Skeletal muscle satellite cell (primary cell): ENCODE results near the gene RUNX3.

Experiments
- H3K27me3 ChIP-seq: 2 replicates; pipeline ENCODE4 v1.7.0; 2013; ENCODE audit warnings: low read length; ENCODE audit not compliant: control insufficient read depth, insufficient read depth
- H3K36me3 ChIP-seq: 2 replicates; pipeline ENCODE4 v1.7.0; 2013; ENCODE audit warnings: mild to moderate bottlenecking, control low read depth, low read length; ENCODE audit not compliant: insufficient read depth
- H3K4me1 ChIP-seq: 2 replicates; pipeline ENCODE4 v1.7.0; 2013; ENCODE audit warnings: low read length; ENCODE audit not compliant: control insufficient read depth, insufficient read depth
- H3K4me2 ChIP-seq: 2 replicates; pipeline ENCODE4 v1.7.0; 2013; ENCODE audit warnings: mild to moderate bottlenecking, low read length
- H3K4me3 ChIP-seq: 2 replicates; pipeline ENCODE4 v1.7.0; 2013; ENCODE audit warnings: low read length
- H3K9ac ChIP-seq: 2 replicates; pipeline ENCODE4 v1.7.0; 2013; ENCODE audit warnings: mild to moderate bottlenecking, low read depth, low read length, moderate library complexity
- H3K9me3 ChIP-seq: replicated peaks from 2 replicates; pipeline ENCODE4 v1.7.0; 2013; ENCODE audit warnings: mild to moderate bottlenecking, control low read depth, low read length

The RUNX3 gene

DNA sequence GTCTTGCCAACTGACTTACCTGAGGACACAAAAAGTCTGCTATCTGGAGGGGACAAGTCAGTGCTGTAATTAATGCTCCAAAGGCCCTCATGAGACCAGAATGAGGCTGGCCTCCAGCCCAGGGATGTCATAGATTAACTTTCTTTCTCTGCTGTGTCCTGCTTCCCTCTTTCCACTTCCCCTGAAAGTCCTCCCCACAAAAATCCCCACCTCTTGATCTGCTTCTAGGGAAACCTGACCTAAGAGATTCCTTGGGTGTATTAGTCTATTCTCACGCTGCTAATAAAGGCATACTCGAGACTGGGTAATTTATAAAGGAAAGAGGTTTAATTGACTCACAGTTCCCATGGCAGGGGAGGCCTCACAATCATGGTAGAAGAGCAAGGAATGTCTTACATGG lies 39.2 kb downstream of the RUNX3 start:
- no peak overlapping the region for H3K4me3 ChIP-seq
- peaks cover 13% of the 10 kb centered on the region for H3K27me3 ChIP-seq
- no peaks in the 10 kb centered on the region for H3K9me3 ChIP-seq
- H3K36me3 ChIP-seq = no peaks in the 10 kb centered on the region
- no peaks in the 10 kb centered on the region for H3K4me1 ChIP-seq
- no peak overlapping the region for H3K9ac ChIP-seq
- H3K4me2 ChIP-seq = no peak overlapping the region

DNA sequence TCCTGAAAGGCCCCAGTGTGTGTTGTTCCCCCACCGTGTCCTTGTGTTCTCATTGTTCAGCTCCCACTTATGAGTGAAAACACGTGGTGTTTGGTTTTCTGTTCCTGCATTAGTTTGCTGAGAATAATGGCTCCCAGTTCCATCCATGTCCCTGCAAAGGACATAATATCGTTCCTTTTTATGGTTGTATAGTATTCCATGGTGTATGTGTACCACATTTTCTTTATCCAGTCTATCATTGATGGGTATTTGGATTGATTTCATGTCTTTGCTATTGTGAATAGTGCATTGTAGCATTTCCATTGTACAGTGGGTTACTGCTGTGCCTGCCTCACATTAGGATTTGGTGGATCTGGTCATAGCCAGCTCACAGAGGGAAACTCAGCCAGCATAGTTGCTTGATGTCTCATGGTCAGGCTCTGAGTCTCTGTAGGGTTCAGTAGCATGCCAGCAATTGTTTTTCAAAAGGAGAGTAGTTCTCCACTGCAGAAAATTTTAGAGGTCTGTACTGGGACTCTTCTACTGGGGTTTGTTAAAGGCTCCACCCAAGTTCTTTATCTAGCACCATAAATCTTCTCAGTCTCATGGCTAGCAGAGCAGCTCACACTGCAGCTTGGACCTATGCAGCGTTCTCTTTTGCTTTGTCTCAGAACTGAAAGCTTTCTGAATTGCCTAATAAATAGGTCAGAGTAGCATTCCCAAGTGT lies 41.0 kb downstream of the RUNX3 start:
- Histone ChIP-seq H3K4me2 (no peak overlapping the region), H3K4me3 (no peak overlapping the region), H3K4me1 (no peaks in the 10 kb centered on the region), H3K9me3 (peaks cover under 1% of the 10 kb centered on the region), H3K9ac (no peak overlapping the region), H3K36me3 (no peaks in the 10 kb centered on the region), H3K27me3 (peaks cover 20% of the 10 kb centered on the region)

DNA sequence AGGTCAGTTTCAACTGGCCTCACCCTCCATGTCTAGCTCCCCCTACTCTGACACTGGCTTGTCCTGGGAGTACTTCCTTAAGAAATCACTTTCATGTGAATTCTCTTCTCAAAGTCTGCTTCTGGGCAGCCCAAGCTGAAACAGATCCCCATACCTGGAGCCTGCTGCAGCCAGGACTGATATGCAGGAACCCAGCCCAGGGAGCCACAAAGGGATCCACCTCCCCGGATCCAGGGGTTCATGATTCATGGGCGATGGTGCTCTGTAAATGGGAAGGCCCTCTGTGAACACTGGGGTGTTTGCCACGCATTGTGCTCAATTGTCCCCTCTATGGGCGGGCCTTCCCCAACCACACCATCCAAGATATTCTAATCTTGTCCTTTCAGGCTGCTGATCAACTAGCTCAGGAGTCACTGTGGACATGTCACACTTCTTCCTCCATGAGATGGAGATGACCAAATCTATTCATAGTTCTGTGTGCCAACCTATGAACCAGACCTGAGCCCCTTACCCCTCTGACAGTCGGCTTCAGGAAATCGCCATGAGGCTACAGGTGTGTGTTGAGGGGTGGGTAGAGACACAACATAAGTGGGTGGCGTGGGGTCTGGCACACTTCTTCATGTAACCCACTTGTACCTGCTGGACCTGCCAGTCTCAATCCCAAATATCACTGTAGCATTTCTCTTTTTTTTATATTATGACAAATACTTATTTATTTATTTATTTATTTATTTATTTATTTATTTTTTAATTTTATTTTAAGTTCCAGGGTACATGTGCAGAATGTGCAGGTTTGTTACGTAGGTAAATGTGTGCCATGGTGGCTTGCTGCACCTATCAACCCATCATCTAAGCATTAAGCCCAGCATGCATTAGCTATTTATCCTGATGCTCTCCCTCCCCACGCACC lies 41.8 kb downstream of the RUNX3 start:
- Histone ChIP-seq H3K9ac (no peak overlapping the region), H3K27me3 (peaks cover 23% of the 10 kb centered on the region), H3K4me3 (no peak overlapping the region), H3K9me3 (peaks cover 3% of the 10 kb centered on the region), H3K36me3 (no peaks in the 10 kb centered on the region), H3K4me2 (no peak overlapping the region), H3K4me1 (no peaks in the 10 kb centered on the region)

DNA sequence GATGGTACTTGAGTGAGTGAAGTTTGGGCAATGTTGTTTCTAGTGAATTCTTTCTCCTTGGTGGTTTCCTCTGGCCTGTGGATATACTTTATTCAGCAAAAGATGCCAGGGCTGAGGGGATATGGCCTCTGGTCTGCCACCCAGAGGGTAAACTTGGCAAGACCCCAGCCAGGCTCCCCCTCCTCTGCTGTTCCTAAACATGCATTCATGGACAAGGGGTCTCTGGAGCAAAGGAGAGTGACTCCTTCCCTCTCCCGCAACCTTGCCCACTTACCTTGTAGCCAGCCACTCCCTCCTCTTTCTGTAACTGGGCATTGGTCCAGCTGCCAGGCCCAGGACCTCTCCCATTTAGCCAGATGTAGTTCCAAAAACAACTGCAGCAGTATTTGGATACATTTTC lies 43.8 kb downstream of the RUNX3 start:
- Histone ChIP-seq H3K9me3 (peaks cover 3% of the 10 kb centered on the region), H3K27me3 (peaks cover 34% of the 10 kb centered on the region)

DNA sequence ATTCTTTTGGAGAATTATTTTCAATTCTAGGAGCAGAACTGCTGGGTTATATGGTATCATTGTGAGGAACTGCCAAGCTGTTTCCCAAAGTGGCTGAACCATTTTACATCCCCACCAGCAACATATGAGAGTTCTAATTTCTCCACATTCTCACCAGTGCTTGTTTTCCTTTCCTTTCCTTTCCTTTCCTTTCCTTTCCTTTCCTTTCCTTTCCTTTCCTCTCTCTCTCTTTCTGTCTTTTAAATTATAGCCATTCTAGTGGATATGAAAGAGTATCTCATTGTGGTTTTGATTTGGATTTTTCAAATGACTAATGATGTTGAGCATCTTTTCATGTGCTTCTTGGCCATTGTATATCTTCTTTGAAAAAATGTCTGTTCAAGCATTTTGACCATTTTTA lies 45.3 kb downstream of the RUNX3 start:
- Histone ChIP-seq H3K4me2 (no peak overlapping the region), H3K9ac (no peak overlapping the region), H3K4me3 (no peak overlapping the region), H3K36me3 (no peaks in the 10 kb centered on the region), H3K4me1 (no peaks in the 10 kb centered on the region), H3K9me3 (peaks cover 3% of the 10 kb centered on the region), H3K27me3 (peaks cover 38% of the 10 kb centered on the region)

More for the DNA sequence above, 43.8 kb downstream of the RUNX3 start:
- H3K4me3 ChIP-seq = no peak overlapping the region
- no peaks in the 10 kb centered on the region for H3K4me1 ChIP-seq
- no peak overlapping the region for H3K9ac ChIP-seq
- no peak overlapping the region for H3K4me2 ChIP-seq
- H3K36me3 ChIP-seq = no peaks in the 10 kb centered on the region

DNA sequence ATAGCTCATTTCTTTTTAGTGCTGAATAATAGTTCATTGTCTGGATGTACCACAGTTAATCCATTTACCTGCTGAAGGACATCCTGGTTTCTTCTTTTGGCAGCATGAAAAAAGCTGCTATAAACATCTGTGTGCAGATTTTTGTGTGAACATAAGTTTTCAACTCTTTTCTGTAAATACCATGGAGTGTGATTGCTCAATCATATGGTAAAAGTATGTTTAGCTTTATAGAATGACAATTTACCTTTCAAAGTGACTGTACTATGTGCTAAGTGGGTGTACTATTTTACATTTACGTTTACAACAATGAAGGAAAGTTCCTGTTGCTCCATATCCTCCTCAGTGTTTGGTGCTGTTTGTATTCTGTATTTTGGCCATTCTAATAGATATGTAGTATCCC lies 49.0 kb downstream of the RUNX3 start:
- Histone ChIP-seq H3K4me1 (no peaks in the 10 kb centered on the region), H3K4me2 (no peak overlapping the region), H3K9ac (no peak overlapping the region), H3K36me3 (no peaks in the 10 kb centered on the region), H3K9me3 (peaks cover 3% of the 10 kb centered on the region), H3K4me3 (no peak overlapping the region), H3K27me3 (peaks cover 32% of the 10 kb centered on the region)

DNA sequence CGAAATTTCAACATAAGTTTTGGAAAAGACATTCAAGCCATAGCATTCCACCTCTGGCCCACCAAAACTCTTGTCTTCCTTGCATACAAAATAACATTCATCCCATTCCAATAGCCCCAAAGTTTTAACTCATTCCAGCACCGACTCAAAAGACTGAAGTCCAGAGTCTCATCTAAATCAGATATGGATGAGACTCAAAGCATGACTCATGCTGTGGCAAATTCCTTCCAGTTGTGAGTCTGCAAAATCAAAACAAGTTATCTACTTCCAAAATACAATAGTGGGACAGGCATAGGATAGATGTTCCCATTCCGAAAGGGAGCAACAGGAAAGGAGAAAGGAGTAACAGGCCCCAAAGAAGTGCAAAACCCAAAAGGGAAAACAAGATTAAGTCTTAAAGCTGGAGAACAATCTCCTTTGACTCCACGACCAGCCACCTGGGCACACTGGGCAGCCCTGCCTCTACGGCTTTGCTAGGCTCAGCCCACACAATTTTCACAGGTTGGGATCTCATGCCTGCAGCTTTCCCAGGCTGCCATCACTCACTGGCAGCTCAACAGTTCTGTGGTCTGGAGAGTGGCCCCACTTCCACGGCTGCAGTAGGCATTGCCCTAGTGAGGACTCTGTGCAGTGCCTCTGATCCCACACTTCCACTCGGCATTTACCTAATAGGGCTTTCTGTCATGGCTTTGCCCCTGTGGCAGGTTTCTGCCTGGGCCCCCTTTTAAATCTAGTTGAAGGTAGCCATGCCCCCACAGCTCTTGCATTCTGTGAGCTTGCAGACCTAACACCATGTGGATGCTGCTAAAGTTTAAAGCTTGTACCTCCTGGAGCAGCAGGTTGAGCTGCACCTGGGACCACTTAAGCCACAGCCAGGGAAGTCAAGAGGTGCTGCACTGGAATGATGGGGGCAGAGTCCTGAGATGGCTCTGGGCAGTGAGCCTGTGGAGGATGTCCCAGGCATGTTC lies 51.0 kb downstream of the RUNX3 start:
- H3K9me3 ChIP-seq = peaks cover 2% of the 10 kb centered on the region
- H3K9ac ChIP-seq = no peak overlapping the region
- no peaks in the 10 kb centered on the region for H3K4me1 ChIP-seq
- H3K27me3 ChIP-seq = peaks cover 36% of the 10 kb centered on the region
- H3K4me3 ChIP-seq = no peak overlapping the region
- H3K36me3 ChIP-seq = no peaks in the 10 kb centered on the region
- H3K4me2 ChIP-seq = no peak overlapping the region

DNA sequence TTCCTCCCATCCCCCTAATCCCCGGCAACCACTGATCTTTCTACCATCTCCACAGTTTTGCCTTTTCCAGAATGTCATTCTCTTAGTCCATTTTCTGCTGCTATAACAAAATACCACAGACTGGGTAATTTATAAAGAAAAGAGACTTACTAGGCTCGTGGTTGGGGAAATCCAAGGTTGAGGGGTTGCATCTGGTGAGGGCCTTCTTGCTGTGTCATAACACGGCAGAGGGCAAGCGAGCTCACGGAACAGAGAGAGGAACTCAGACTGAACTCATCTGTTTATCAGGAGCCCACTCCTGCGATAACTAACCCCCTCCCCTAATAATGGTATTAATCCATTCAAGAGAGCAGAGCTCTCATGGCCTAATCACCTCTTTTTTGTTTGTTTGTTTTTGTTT lies 52.0 kb downstream of the RUNX3 start:
- H3K4me3 ChIP-seq = no peak overlapping the region
- no peak overlapping the region for H3K4me2 ChIP-seq
- no peak overlapping the region for H3K9ac ChIP-seq
- H3K27me3 ChIP-seq = peaks cover 31% of the 10 kb centered on the region
- H3K4me1 ChIP-seq = no peaks in the 10 kb centered on the region
- no peaks in the 10 kb centered on the region for H3K9me3 ChIP-seq
- no peaks in the 10 kb centered on the region for H3K36me3 ChIP-seq

DNA sequence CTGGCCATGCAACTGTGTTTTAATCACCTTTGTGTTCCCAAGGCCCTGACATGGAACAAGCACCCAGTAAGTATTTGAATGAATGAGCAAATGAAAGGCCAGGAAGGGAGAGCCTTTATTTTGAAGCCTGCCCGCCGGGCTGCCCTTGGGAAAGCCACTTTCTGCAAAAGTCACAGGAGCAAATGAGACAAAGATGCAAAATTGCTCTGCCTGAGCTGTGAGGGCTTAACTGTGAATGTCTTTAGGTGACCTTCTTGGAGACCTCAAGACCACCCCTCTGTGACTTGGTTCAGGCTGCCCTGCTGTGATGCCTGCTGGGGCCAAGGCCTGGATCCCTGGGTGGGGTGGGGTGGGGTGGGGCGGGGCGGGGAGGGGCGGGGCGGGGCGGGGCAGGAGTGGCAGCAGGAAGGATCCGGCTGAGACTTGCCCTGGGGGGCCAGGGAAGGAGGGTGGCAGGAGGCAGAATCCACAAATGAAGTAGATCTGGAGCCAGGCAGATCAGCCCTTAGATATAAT lies 54.0 kb downstream of the RUNX3 start:
- Histone ChIP-seq H3K4me3 (no peak overlapping the region), H3K4me1 (no peaks in the 10 kb centered on the region), H3K9me3 (no peaks in the 10 kb centered on the region), H3K4me2 (no peak overlapping the region), H3K27me3 (peaks cover 31% of the 10 kb centered on the region), H3K36me3 (no peaks in the 10 kb centered on the region), H3K9ac (no peak overlapping the region)

DNA sequence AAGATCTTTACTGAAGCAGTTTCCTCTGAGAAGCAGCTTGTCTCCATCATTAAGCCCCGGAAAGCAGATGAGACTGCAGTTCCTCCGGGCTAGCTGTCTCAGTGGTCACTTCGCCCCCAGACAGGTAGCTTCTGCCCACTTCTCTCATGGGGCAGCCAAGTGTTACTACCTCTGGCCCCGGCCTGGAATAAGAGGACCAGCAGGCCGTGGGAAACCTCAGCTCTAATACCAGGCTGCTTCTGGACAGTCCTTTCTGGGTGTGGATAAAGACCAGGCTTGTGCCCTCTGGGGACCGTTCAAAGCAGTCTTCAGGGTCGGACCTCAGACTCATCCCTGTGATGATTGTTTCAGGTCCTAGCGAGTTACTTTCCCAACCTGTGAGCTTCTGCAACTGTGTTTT lies 54.8 kb downstream of the RUNX3 start:
- H3K4me1 ChIP-seq = no peaks in the 10 kb centered on the region

More for the DNA sequence above, 54.8 kb downstream of the RUNX3 start:
- Histone ChIP-seq H3K9ac (no peak overlapping the region), H3K9me3 (no peaks in the 10 kb centered on the region), H3K4me3 (no peak overlapping the region), H3K36me3 (no peaks in the 10 kb centered on the region), H3K27me3 (peaks cover 30% of the 10 kb centered on the region), H3K4me2 (no peak overlapping the region)
